Mucosa of descending colon (tissue), 3 donors: ENCODE results near the gene ALDOC. TPM values are rescaled to one million over a fixed set of nuclear protein-coding genes. Genes with fewer than 3 reads are reported as not detected.

ENCODE experiments used
- ATAC-seq: fragments of 200-7000 bp; cut with Tn5 transposase; one replicate; pipeline ENCODE4 v1.9.1; 2020; ENCODE audit warnings: mild to moderate bottlenecking, moderate library complexity
- DNase-seq, 3 donors: peaks; one replicate each; pipeline ENCODE4 v3.0.0-alpha.2; 2020
- H3K36me3 ChIP-seq: fragments of 200-600 bp; one replicate; pipeline ENCODE4 v1.8.0; 2021; ENCODE audit warnings: low read depth, mild to moderate bottlenecking
- H3K4me1 ChIP-seq: fragments of 200-600 bp; one replicate; pipeline ENCODE4 v1.8.0; 2021; ENCODE audit warnings: low read depth, mild to moderate bottlenecking
- H3K4me3 ChIP-seq: fragments of 200-600 bp; one replicate; pipeline ENCODE4 v1.8.0; 2021; ENCODE audit warnings: mild to moderate bottlenecking
- H3K9me3 ChIP-seq: fragments of 200-600 bp; one replicate; pipeline ENCODE4 v1.8.0; 2021; ENCODE audit warnings: mild to moderate bottlenecking
- CTCF ChIP-seq: fragments of 200-600 bp; IDR thresholded peaks from one replicate; pipeline ENCODE4 v1.8.0; 2022; ENCODE audit warnings: antibody characterized with exemption, mild to moderate bottlenecking
- intact Hi-C, 2 donors: fragments of 100-400 bp; cut with DNase I in 1 of 2; cut with micrococcal nuclease in 1 of 2; formaldehyde crosslinking; loops; one replicate each; pipeline versions ENCODE4 v1.11.0 to v1.11.1; 2022; cut with DNase I, micrococcal nuclease
- total RNA-seq, 3 donors: library from RNA; stranded (reverse); fragmentation: NEBNext Ultra II Directional in 2 of 3; extraction: Animal tissue kit (Norgen Biotek cat#: 25700) in 2 of 3; gene quantifications; one replicate each; pipeline versions ENCODE4 v1.2.1 to v1.2.4, GENCODE V29; 2021 to 2023
- donor health status: DM: no; HTN: no; CAD: no; lungs with moderate emphysema.
- donor health status: DM: no; HTN: no; CAD: no.
- donor health status: DM: no; HTN: yes; CAD: no.

Gene ALDOC
- total RNA-seq, 3 donors from 2014 or later: 15.3 to 25.4 (median 19.7) TPM

- Histone ChIP-seq H3K9me3 (no peaks in the 10 kb centered on the region), H3K36me3 (no peaks in the 10 kb centered on the region), H3K4me1 (peaks cover 14% of the 10 kb centered on the region), H3K4me3 (no peak overlapping the region)
- intact Hi-C loops: loop anchor here in 1 of 2 donors (5.0 kb wide), 1 partner anchor 51 kb away; no protein-coding TSS in a partner anchor
- ATAC-seq (peak; percentile 79), DNase-seq (peak; percentile 80 to 90 (median 87))
- TF ChIP-seq CTCF: peak; percentile 95
Observed at GRCh38 chr17:28547623-28548416, 28.9 kb downstream of the ALDOC start.

- no peak for ATAC-seq
- intact Hi-C loops: loop anchor here in 1 of 2 donors (5.0 kb wide), 1 partner anchor 50 kb away; no protein-coding TSS in a partner anchor
- peak in 1 of 3 donors; percentile 48 for DNase-seq
- peaks cover 14% of the 10 kb centered on the region for H3K4me1 ChIP-seq
- H3K9me3 ChIP-seq: no peaks in the 10 kb centered on the region
- H3K36me3 ChIP-seq: no peaks in the 10 kb centered on the region
- H3K4me3 ChIP-seq: no peak overlapping the region
- TF ChIP-seq CTCF: no peak
Observed at GRCh38 chr17:28547096-28547622, 29.5 kb downstream of the ALDOC start.

- no peak overlapping the region for H3K4me3 ChIP-seq
- ATAC-seq: no peak
- H3K9me3 ChIP-seq: no peaks in the 10 kb centered on the region
- H3K36me3 ChIP-seq: no peaks in the 10 kb centered on the region
- intact Hi-C loops: loop anchor here in 1 of 2 donors (5.0 kb wide), 1 partner anchor 49 kb away; no protein-coding TSS in a partner anchor
- peak in 1 of 3 donors; percentile 22 for DNase-seq
- peaks cover 7% of the 10 kb centered on the region for H3K4me1 ChIP-seq
- no peak for TF ChIP-seq CTCF
Observed at GRCh38 chr17:28545787-28546415, 30.8 kb downstream of the ALDOC start.

GRCh38 chr17:28545141-28545503 lies 31.6 kb downstream of the ALDOC start:
- Histone ChIP-seq H3K4me3 (no peak overlapping the region), H3K36me3 (no peaks in the 10 kb centered on the region), H3K9me3 (no peaks in the 10 kb centered on the region), H3K4me1 (peaks cover 7% of the 10 kb centered on the region)
- DNase-seq: peak in 1 of 3 donors; percentile 4
- no peak for ATAC-seq
- intact Hi-C loops: loop anchor here in 1 of 2 donors (5.0 kb wide), 1 partner anchor 48 kb away; no protein-coding TSS in a partner anchor
- TF ChIP-seq CTCF: no peak

GRCh38 chr17:28544402-28545140 lies 32.1 kb downstream of the ALDOC start:
- ATAC-seq: no peak
- intact Hi-C loops: loop anchor here in 1 of 2 donors (5.0 kb wide), 1 partner anchor 47 kb away; no protein-coding TSS in a partner anchor

More at GRCh38 chr17:28544402-28545140, 32.1 kb downstream of the ALDOC start:
- Histone ChIP-seq H3K4me3 (no peak overlapping the region), H3K4me1 (peaks cover 6% of the 10 kb centered on the region), H3K36me3 (no peaks in the 10 kb centered on the region), H3K9me3 (no peaks in the 10 kb centered on the region)
- no peak for TF ChIP-seq CTCF
- DNase-seq: peak in 1 of 3 donors; percentile 10
